Measurements from ENCODE around the gene SDK1.

Gene SDK1

DNA sequence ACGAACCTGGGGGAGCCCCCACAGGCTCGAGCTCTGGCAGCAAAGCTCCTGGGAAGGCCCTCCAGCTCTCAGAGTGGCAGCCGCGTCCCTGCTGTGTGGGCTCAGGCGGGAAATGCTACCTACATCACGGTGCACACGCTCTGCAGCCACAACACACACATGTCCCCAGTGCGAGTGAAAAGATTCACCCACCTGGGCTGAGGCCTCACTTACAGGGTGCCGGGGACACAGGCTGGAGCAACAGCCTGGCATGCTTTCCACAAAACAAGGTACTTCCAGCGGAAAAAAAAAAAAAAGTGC is 970.6 kb downstream of the SDK1 start:
- ChIA-PET POLR2A (no interaction called here), CTCF (no interaction called here)
- H3K27ac ChIP-seq (ENCODE audit: extremely low read depth, low read depth, low read length): no peak overlapping the region
- TF ChIP-seq ZNF121 (tag by site-specific recombination; IDR thresholded peaks at IDR 0.05): no peak
- no peak for TF ChIP-seq KLF1 (tag by site-specific recombination; IDR thresholded peaks at IDR 0.05)
- no peak for TF ChIP-seq ZNF792 (tag by site-specific recombination; IDR thresholded peaks at IDR 0.05)
- no peak for TF ChIP-seq PATZ1 (tag by site-specific recombination; IDR thresholded peaks at IDR 0.05)
- no peak for TF ChIP-seq WT1 (tag by site-specific recombination; IDR thresholded peaks at IDR 0.05)
- TF ChIP-seq, protein P1, sequence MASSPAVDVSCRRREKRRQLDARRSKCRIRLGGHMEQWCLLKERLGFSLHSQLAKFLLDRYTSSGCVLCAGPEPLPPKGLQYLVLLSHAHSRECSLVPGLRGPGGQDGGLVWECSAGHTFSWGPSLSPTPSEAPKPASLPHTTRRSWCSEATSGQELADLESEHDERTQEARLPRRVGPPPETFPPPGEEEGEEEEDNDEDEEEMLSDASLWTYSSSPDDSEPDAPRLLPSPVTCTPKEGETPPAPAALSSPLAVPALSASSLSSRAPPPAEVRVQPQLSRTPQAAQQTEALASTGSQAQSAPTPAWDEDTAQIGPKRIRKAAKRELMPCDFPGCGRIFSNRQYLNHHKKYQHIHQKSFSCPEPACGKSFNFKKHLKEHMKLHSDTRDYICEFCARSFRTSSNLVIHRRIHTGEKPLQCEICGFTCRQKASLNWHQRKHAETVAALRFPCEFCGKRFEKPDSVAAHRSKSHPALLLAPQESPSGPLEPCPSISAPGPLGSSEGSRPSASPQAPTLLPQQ (tag by site-specific recombination; IDR thresholded peaks at IDR 0.05): no peak
- no peaks in the 10 kb centered on the region for H3K36me3 ChIP-seq (ENCODE audit: control insufficient read depth in 2 of 2, insufficient read depth in 1 of 2, low read length in 2 of 2)
- no peaks in the 10 kb centered on the region for H3K4me1 ChIP-seq (ENCODE audit: control insufficient read depth, insufficient read depth, low read length)
- H3K4me3 ChIP-seq (ENCODE audit: low read depth, low read length): no peak overlapping the region
- H3K9me3 ChIP-seq (ENCODE audit: control insufficient read depth, insufficient read depth, low read depth, low read length): no peaks in the 10 kb centered on the region

GRCh38 chr7:4272141-4272540 is 971.1 kb downstream of the SDK1 start:
- TF ChIP-seq ZNF76 (tag by site-specific recombination; IDR thresholded peaks at IDR 0.05; ENCODE audit: borderline replicate concordance, low read depth) (no peak), BCL11B (tag by site-specific recombination; IDR thresholded peaks at IDR 0.05; ENCODE audit: low read depth) (no peak)

GRCh38 chr7:4273566-4274230 is 972.6 kb downstream of the SDK1 start:
- ChIA-PET POLR2A (no interaction called here), CTCF (no interaction called here)
- H3K36me3 ChIP-seq (ENCODE audit: control insufficient read depth in 2 of 2, insufficient read depth in 1 of 2, low read length in 2 of 2): no peaks in the 10 kb centered on the region
- TF ChIP-seq ZNF138 (tag by site-specific recombination; IDR thresholded peaks at IDR 0.05; ENCODE audit: borderline replicate concordance) (no peak), ZNF335 (tag by site-specific recombination; conservative IDR thresholded peaks at IDR 0.05) (no peak), ZBTB1 (tag by site-specific recombination; IDR thresholded peaks at IDR 0.05) (no peak), ZNF214 (tag by site-specific recombination; IDR thresholded peaks at IDR 0.05; ENCODE audit: borderline replicate concordance) (no peak)
- TF ChIP-seq, protein P2, sequence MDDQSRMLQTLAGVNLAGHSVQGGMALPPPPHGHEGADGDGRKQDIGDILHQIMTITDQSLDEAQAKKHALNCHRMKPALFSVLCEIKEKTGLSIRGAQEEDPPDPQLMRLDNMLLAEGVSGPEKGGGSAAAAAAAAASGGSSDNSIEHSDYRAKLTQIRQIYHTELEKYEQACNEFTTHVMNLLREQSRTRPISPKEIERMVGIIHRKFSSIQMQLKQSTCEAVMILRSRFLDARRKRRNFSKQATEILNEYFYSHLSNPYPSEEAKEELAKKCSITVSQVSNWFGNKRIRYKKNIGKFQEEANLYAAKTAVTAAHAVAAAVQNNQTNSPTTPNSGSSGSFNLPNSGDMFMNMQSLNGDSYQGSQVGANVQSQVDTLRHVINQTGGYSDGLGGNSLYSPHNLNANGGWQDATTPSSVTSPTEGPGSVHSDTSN (CRISPR knock-in tag; IDR thresholded peaks at IDR 0.05): no peak
- no peaks in the 10 kb centered on the region for H3K9me3 ChIP-seq (ENCODE audit: control insufficient read depth, insufficient read depth, low read depth, low read length)
- no peaks in the 10 kb centered on the region for H3K4me1 ChIP-seq (ENCODE audit: control insufficient read depth, insufficient read depth, low read length)
- no peak overlapping the region for H3K27ac ChIP-seq (ENCODE audit: extremely low read depth, low read depth, low read length)
- no peak overlapping the region for H3K4me3 ChIP-seq (ENCODE audit: low read depth, low read length)

More at GRCh38 chr7:4272141-4272540, 971.1 kb downstream of the SDK1 start:
- H3K4me3 ChIP-seq (ENCODE audit: low read depth, low read length): no peak overlapping the region
- CTCF ChIA-PET: no interaction called here
- H3K36me3 ChIP-seq (ENCODE audit: control insufficient read depth in 2 of 2, insufficient read depth in 1 of 2, low read length in 2 of 2): no peaks in the 10 kb centered on the region
- H3K9me3 ChIP-seq (ENCODE audit: control insufficient read depth, insufficient read depth, low read depth, low read length): no peaks in the 10 kb centered on the region
- POLR2A ChIA-PET: no interaction called here
- H3K4me1 ChIP-seq (ENCODE audit: control insufficient read depth, insufficient read depth, low read length): no peaks in the 10 kb centered on the region
- H3K27ac ChIP-seq (ENCODE audit: extremely low read depth, low read depth, low read length): no peak overlapping the region

DNA sequence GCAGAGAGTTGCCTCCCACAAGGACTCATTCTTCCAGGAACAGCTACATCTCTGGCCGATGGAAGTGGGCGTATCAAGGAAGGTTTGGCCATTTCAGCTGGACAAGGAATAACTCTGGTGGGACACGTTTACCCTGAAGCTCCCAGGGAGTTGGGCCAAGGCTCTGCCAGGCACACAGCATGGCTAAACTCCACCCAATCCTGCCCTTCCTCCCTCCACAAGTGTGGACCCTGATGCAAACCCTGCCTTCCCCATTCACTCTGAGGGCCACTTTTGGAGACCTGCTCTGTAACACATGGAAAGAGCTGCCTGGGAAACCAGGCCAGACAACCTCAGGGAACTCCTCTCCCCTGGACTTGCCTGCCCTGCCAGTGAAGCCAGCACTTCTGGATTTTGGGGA is 973.2 kb downstream of the SDK1 start:
- Histone ChIP-seq H3K4me3 (ENCODE audit: low read depth, low read length) (no peak overlapping the region), H3K9me3 (ENCODE audit: control insufficient read depth, insufficient read depth, low read depth, low read length) (no peaks in the 10 kb centered on the region), H3K4me1 (ENCODE audit: control insufficient read depth, insufficient read depth, low read length) (no peaks in the 10 kb centered on the region), H3K36me3 (ENCODE audit: control insufficient read depth in 2 of 2, insufficient read depth in 1 of 2, low read length in 2 of 2) (no peaks in the 10 kb centered on the region), H3K27ac (ENCODE audit: extremely low read depth, low read depth, low read length) (no peak overlapping the region)
- ChIA-PET POLR2A (no interaction called here), CTCF (no interaction called here)
- TF ChIP-seq RBAK (tag by site-specific recombination; IDR thresholded peaks at IDR 0.05): no peak
- TF ChIP-seq ZNF792 (tag by site-specific recombination; IDR thresholded peaks at IDR 0.05): no peak
- no peak for TF ChIP-seq MYNN (tag by site-specific recombination; IDR thresholded peaks at IDR 0.05; ENCODE audit: borderline replicate concordance)
- TF ChIP-seq ZNF274 (IDR thresholded peaks at IDR 0.05; ENCODE audit: low read length): no peak
- TF ChIP-seq ZNF274 (tag by site-specific recombination; IDR thresholded peaks at IDR 0.05; ENCODE audit: borderline replicate concordance): no peak
- TF ChIP-seq, protein P3, sequence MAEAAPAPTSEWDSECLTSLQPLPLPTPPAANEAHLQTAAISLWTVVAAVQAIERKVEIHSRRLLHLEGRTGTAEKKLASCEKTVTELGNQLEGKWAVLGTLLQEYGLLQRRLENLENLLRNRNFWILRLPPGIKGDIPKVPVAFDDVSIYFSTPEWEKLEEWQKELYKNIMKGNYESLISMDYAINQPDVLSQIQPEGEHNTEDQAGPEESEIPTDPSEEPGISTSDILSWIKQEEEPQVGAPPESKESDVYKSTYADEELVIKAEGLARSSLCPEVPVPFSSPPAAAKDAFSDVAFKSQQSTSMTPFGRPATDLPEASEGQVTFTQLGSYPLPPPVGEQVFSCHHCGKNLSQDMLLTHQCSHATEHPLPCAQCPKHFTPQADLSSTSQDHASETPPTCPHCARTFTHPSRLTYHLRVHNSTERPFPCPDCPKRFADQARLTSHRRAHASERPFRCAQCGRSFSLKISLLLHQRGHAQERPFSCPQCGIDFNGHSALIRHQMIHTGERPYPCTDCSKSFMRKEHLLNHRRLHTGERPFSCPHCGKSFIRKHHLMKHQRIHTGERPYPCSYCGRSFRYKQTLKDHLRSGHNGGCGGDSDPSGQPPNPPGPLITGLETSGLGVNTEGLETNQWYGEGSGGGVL (tag by site-specific recombination; IDR thresholded peaks at IDR 0.05): no peak

Data from HEK293 (cell line).